GM18498 (cell line): Measurements from ENCODE around the gene WFIKKN1.

Experiments
- ATAC-seq: cut with Tn5 transposase; IDR thresholded peaks from one replicate; pipeline ENCODE4 v1.9.1; 2021; ENCODE audit warnings: mild to moderate bottlenecking, moderate library complexity; ENCODE audit not compliant: unreplicated experiment

Gene WFIKKN1

GRCh38 chr16:630815-631405 is at the start of gene WFIKKN1:
Gene WFIKKN1, plus strand, starts transcription at chr16:630985. Its CDS starts 269 bp downstream, at chr16:631254.
- ATAC-seq, result no peak

- ATAC-seq, result no peak
These were observed 48.6 kb upstream of the WFIKKN1 start for GRCh38 chr16:582218-582613.

- ATAC-seq, result no peak
These were observed 48.0 kb upstream of the WFIKKN1 start for GRCh38 chr16:582614-583331.

GRCh38 chr16:583470-583814 is 47.3 kb upstream of the WFIKKN1 start:
- ATAC-seq, result no peak

GRCh38 chr16:583815-584591 is 46.8 kb upstream of the WFIKKN1 start:
- no peak for ATAC-seq

- ATAC-seq, result no peak
These were observed 45.4 kb upstream of the WFIKKN1 start for GRCh38 chr16:585351-585750.

GRCh38 chr16:586047-586644 is 44.6 kb upstream of the WFIKKN1 start:
- ATAC-seq, result no peak

GRCh38 chr16:586645-587590 is 43.9 kb upstream of the WFIKKN1 start:
- ATAC-seq, result no peak

- ATAC-seq, result peak; percentile 11
These were observed 42.2 kb upstream of the WFIKKN1 start for GRCh38 chr16:588639-588888.

GRCh38 chr16:588889-589657 is 41.7 kb upstream of the WFIKKN1 start:
- peak; percentile 77 for ATAC-seq

- peak; percentile 74 for ATAC-seq
These were observed 41.1 kb upstream of the WFIKKN1 start, which contains the start of gene RAB40C for GRCh38 chr16:589658-590187. Gene RAB40C, plus strand, starts transcription at chr16:590066. Its CDS starts 226 bp downstream, at chr16:590292.

GRCh38 chr16:590188-590814 is 40.5 kb upstream of the WFIKKN1 start:
- peak; percentile 1 for ATAC-seq

GRCh38 chr16:590815-591200 is 40.0 kb upstream of the WFIKKN1 start:
- ATAC-seq, result no peak

- ATAC-seq, result no peak
These were observed 39.6 kb upstream of the WFIKKN1 start for GRCh38 chr16:591231-591630.

- ATAC-seq, result no peak
These were observed 38.8 kb upstream of the WFIKKN1 start for GRCh38 chr16:591892-592517.

GRCh38 chr16:592518-593306 is 38.1 kb upstream of the WFIKKN1 start:
- no peak for ATAC-seq

- no peak for ATAC-seq
These were observed 37.4 kb upstream of the WFIKKN1 start for GRCh38 chr16:593406-593805.

- ATAC-seq, result no peak
These were observed 37.0 kb upstream of the WFIKKN1 start for GRCh38 chr16:593807-594206.
